NCI-H1105 (cell line): ENCODE data around the gene MYOD1.

Source experiments
- DNase-seq: peaks from one replicate; lab custom pipeline; 2025; lab: John Stamatoyannopoulos, UW

MYOD1 gene

DNA sequence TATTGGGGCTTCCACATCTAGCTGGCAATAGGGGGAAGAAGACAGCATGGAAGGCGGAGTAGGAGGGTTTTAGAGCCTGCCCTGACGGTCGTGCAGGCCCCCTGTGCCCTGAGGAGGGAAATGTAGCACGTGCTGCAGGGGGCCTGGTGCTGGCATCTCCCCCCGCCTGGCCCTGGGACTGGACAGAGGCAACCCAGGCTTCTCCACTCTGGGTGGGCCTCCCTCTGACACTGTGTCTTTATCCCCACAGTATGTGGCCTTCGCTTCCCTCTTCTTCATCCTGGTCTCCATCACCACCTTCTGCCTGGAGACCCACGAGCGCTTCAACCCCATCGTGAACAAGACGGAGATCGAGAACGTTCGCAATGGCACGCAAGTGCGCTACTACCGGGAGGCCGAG is 52.0 kb downstream of the MYOD1 start:
- no peak for DNase-seq
